ENCODE results near the gene UBA5.

DNA sequence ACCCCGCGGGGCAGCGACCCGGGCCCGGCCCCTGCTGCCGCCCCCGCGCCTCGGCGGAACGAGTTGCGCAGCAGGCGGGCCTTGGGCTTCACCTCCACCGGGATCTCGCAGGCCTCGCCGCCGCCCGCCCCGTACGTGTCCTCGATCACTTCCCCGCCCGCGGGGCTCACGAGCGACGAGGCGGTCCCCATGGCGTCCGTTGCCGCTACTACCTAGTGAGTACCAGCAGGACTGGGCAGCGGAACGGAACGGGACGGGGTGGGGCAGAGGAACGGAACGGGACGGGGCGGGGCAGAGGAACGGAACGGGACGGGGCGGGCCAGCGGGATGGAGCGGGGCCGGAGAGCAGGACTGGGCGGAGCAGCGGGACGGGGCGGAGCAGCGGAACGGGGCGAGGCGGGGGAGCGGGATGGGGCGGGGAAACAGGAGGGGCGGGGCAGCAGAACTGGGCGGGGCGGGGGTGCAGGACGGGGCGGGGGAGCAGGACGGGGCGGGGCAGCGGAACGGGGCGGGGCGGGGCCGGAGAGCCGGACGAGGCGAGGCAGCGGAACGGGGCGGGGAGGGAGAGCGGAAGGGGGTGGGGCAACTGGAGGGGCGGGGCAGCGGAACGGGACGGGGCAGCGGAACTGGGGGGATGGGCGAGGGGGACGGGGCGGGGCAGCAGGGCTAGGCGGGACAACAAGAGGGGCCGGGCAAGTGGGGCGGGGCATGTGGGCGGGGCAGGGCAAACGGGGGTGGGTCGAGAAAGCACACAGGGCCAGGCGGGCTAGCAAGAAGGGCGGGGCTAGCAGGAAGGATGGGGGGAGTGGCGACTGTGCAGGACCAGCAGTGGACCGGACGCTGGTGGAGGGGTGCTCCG lies 62.3 kb downstream of the UBA5 start, which contains the start of gene NPHP3:
- TF ChIP-seq CTCF (conservative IDR thresholded peaks at IDR 0.05) (peak; percentile 38), ZFX (IDR thresholded peaks at IDR 0.05) (peak; percentile 83)

Measured in C4-2B (cell line).